ENCODE data around the gene MARCHF9. TPM values are rescaled to one million over a fixed set of nuclear protein-coding genes. Genes with fewer than 3 reads are reported as not detected.

MARCHF9 gene
- total RNA-seq, 1 donor from 2014 or later: 19.2 TPM

- no peak for DNase-seq (ENCODE audit: extremely low spot score, unreplicated experiment)
- H3K27me3 Mint-ChIP-seq (ENCODE audit: unreplicated experiment): peaks cover 6% of the 10 kb centered on the region
- H3K4me1 Mint-ChIP-seq (ENCODE audit: unreplicated experiment): peaks cover 23% of the 10 kb centered on the region
- no peak overlapping the region for H3K4me3 Mint-ChIP-seq (ENCODE audit: unreplicated experiment)
- TF ChIP-seq CTCF (IDR thresholded peaks at IDR 0.05): no peak
- H3K9me3 Mint-ChIP-seq (ENCODE audit: unreplicated experiment): no peaks in the 10 kb centered on the region
- peaks cover 22% of the 10 kb centered on the region for H3K36me3 Mint-ChIP-seq (ENCODE audit: unreplicated experiment)
- no peak overlapping the region for H3K27ac Mint-ChIP-seq (ENCODE audit: unreplicated experiment)
Measured at GRCh38 chr12:57723630-57723962, 31.3 kb upstream of the MARCHF9 start.

- Mint-ChIP-seq H3K36me3 (ENCODE audit: unreplicated experiment) (peaks cover 16% of the 10 kb centered on the region), H3K4me1 (ENCODE audit: unreplicated experiment) (peaks cover 23% of the 10 kb centered on the region), H3K27me3 (ENCODE audit: unreplicated experiment) (peaks cover 6% of the 10 kb centered on the region), H3K27ac (ENCODE audit: unreplicated experiment) (no peak overlapping the region), H3K4me3 (ENCODE audit: unreplicated experiment) (no peak overlapping the region), H3K9me3 (ENCODE audit: unreplicated experiment) (no peaks in the 10 kb centered on the region)
- DNase-seq (ENCODE audit: extremely low spot score, unreplicated experiment): peak; percentile 75
- no peak for TF ChIP-seq CTCF (IDR thresholded peaks at IDR 0.05)
Measured at GRCh38 chr12:57724003-57724935, 30.6 kb upstream of the MARCHF9 start.

GRCh38 chr12:57724936-57725740 is 29.8 kb upstream of the MARCHF9 start:
- TF ChIP-seq CTCF (IDR thresholded peaks at IDR 0.05): no peak
- peak overlapping the region; percentile 53 for H3K4me3 Mint-ChIP-seq (ENCODE audit: unreplicated experiment)
- DNase-seq (ENCODE audit: extremely low spot score, unreplicated experiment): peak; percentile 73
- H3K9me3 Mint-ChIP-seq (ENCODE audit: unreplicated experiment): no peaks in the 10 kb centered on the region
- peaks cover 9% of the 10 kb centered on the region for H3K36me3 Mint-ChIP-seq (ENCODE audit: unreplicated experiment)
- peaks cover 6% of the 10 kb centered on the region for H3K27me3 Mint-ChIP-seq (ENCODE audit: unreplicated experiment)
- H3K4me1 Mint-ChIP-seq (ENCODE audit: unreplicated experiment): peaks cover 23% of the 10 kb centered on the region
- H3K27ac Mint-ChIP-seq (ENCODE audit: unreplicated experiment): no peak overlapping the region

- Mint-ChIP-seq H3K27ac (ENCODE audit: unreplicated experiment) (peak overlapping the region; percentile 97), H3K9me3 (ENCODE audit: unreplicated experiment) (no peaks in the 10 kb centered on the region), H3K27me3 (ENCODE audit: unreplicated experiment) (peaks cover 6% of the 10 kb centered on the region), H3K4me1 (ENCODE audit: unreplicated experiment) (peaks cover 23% of the 10 kb centered on the region), H3K4me3 (ENCODE audit: unreplicated experiment) (peak overlapping the region; percentile 99), H3K36me3 (ENCODE audit: unreplicated experiment) (peaks cover 8% of the 10 kb centered on the region)
- no peak for DNase-seq (ENCODE audit: extremely low spot score, unreplicated experiment)
- no peak for TF ChIP-seq CTCF (IDR thresholded peaks at IDR 0.05)
Measured at GRCh38 chr12:57725851-57726150, 29.1 kb upstream of the MARCHF9 start.
